DMS 273 (cell line): ENCODE data around the gene PIK3C2G.

Experiments
- DNase-seq: peaks from one replicate; lab custom pipeline; 2025; ENCODE audit not compliant: unreplicated experiment; lab: John Stamatoyannopoulos, UW

The PIK3C2G gene

DNA sequence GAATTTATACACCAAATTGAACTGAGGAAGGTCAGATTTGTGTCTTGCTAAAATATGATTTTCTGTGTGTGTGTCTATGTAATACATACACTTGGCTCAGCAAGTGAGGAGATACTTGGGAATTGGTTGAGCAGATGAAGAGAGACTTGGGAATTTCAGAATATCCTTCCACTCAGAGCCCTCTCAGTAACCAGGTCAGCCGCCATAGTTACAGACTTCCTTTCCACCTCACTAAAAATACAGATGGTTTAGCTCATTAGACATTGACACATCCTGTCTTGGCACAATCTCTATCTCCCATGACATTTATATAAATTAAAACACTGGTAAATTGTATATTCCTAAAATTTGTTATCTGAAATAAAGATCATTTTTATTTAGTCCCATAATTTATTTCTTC is 15.9 kb downstream of the PIK3C2G start:
- no peak for DNase-seq

DNA sequence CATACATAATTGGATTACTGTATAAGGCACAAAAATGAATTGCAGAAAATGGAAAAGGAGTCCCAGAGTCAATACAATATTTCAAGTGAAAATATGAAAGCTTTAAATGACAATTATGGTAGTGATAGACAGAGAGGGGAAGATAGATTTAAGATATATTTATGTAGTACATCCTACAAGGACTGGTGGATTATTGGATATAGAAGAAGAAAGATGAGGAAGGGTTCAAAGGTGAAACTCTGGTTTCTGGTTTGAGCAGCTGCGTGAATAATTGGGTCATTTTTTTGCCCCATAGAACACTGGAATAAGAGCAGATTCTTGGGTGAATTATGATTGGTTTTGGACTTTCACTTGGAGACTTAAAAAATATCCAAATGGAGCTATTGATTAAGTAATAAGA is 19.4 kb downstream of the PIK3C2G start:
- DNase-seq = no peak

DNA sequence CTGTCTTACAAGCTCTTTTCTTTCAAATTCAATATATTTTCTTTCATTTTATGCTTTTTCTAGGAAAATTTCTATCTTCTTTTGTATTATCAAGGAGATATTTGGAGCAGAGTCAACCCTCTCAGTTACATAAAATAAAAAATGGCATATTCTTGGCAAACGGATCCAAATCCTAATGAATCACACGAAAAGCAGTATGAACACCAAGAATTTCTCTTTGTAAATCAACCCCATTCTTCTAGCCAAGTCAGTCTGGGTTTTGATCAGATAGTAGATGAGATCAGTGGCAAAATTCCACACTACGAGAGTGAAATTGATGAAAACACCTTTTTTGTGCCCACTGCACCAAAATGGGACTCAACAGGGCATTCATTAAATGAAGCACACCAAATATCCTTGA is 20.6 kb downstream of the PIK3C2G start:
- no peak for DNase-seq

DNA sequence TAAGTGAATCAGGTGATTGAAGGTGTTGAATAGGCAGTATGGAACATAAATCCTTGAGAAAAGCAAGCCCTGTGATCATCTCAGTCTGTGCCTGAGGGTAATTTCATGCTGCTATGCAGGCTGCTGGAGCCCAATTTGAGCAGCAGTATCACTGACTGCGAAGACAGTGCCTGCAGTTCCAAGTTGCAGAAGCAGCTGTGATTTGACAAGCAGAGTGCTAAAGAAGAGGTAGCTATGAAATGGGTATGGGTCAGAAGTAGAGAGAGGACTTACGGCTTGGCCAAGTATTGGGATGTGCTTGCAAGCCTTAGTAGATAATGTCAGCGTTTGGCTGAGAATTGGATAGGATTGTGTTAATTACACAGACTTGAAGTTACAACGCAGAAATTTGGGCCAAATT is 22.5 kb downstream of the PIK3C2G start:
- DNase-seq = no peak

DNA sequence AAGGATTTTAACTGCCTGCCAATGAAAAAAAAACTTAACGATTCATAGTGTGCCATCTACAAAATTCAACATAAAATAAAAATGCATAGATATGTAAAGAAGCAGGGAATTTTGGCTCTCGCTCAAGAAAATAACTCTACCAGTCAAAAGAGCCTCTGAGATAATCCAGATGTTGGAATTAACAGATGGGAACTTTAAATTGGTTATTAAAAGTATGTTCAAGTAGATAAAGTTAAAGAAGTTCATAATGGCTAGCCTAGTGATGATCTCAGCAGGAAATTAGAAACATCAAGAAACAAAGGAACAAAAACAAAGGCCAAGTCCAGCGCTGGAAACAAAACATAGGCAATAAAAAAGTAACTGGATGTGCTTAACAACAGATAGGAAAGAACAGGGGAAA is 23.1 kb downstream of the PIK3C2G start:
- DNase-seq = no peak

DNA sequence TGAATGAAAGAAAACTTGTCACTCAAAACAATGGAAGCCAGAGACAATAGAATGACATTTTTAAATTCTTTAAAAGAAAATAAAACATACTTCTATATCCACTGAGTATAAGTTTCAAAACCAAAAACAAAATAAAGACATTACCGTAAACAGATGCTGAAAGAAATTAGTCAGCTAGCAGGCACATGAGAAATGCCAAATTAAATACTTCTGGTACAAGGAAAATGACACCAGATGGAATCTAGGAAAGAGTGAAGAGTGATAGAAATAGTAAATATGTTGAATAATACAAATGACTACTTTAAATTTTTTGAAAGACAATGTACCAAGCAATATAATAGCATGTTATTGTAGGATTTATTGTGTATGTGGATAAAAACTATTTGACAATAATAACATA is 23.8 kb downstream of the PIK3C2G start:
- DNase-seq = no peak

DNA sequence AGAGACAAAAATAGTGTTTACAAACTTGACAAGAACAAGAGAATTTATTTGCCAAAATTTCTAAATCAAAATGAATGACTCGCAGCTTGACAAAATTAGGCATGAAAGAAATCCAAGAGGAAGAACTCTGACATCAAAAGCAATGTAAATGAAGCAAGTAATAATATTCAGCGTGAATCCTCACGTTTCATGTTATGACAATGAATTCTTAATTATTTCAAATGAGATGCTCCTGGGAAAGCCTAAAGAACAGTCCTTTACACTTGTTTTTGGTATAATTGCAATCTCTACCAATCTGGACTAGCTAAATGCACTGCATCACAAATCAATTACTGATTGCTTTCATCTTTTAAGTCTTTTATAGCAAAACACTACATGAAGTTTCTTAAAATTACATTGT is 29.1 kb downstream of the PIK3C2G start:
- DNase-seq = no peak

DNA sequence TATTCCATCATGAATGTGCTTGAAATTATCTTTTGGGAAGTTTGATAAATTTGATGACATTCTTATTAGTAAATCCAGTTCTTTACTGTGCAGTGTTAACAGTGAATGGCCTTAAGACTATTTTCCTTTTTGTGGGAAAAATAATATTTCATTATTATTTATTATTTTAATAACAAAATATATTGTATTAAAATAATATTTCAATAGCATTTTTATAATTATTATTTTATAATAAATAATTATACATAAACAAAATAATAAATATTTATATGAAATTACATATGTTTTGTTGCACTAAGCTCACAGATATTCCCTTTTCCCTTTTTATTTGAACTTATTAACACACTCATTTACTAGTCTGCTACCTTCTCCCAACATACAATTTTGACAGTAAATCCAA is 33.6 kb downstream of the PIK3C2G start:
- no peak for DNase-seq

DNA sequence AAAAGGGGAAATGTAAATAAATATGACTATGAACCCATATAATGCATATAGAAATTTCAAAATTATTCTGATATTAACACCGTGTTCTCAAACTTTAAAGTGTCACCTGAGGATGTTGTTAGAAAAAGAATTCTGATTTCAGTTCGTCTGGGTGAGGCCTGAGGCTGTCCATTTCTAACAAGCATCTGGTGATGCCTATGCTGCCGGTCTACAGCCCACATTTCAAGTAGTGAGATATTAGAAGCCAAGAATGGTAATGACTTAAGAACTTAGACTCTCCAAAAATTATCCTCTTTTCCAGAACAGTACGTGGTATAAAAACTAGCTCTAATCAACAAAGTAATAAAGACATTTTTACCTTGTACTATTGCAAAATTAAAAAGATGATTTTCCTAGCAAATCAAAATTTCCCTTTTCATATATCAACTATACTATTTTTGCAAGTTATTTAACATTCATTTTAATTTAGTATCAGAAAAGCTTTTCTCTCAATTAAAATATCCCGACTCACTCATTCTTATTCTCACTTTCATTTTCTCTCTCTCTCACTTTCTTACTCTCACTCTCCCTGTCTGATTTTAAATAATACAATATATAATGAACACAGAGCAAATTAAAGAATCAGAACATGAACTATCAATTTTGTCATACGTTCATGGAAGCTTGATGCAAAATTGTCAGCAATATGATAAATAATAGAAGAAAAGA is 35.0 kb downstream of the PIK3C2G start:
- no peak for DNase-seq

DNA sequence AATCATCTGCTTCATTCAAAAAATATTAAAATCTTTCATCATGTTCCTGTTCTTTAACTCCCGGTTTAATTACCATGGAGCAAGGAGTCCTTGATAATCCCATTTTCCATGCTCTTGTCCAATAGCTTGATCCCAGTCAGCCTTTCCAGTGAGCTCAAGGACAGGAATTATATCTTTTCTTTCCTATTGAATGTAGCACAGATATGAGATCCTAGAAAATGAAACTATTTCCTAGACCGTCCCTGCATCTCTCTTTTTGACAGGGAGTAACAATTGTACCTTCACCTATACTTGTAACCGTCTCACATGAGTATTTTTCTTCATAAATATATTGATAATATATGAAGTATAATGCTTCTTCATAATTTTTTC is 35.6 kb downstream of the PIK3C2G start:
- DNase-seq = no peak

DNA sequence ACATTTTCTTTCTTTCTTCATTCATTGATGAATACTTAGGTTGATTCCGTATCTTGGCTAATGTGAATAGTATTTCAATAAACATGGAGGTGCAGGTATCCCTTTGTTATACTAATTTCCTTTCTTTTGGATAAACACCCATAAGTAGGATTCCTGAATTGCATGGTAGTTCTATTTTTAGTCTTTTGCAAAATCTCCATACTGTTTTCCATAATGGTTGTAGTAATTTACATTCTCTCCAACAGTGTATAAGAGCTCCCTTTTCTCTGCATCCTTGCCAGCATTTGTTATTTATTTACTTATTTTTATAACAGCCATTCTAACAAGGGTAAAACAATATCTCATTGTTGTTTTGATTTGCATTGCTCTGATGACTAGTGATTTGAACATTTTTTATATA is 36.6 kb downstream of the PIK3C2G start:
- no peak for DNase-seq

DNA sequence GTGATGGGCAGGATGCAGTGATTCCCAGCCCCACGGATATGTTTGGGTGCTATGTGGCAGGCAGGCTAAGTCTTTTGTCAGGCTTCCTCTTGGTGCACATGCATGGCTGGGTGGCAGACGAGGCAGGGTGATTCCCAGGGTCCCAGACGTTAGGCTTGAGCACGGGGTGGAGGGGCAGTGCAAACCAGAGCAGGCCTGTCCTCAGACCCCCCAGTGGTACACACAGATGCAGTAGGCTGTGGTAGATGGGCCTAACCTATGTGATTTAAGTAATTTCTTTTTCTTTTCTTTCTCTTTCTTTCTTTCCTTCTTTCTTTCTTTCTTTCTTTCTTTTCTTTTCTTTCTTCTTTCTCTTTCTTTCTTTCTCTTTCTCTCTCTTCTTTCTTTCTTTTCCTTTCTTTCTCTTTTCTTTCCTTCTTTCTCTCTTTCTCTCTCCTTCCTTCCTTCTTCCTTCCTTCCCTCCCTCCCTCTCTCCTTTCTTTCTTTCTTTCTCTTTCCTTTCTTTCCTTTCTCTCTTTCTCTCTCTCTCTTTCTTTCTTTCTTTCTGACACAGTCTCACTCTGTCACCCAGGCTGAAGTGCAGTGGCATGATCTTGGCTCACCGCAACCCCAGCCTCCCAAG is 41.6 kb downstream of the PIK3C2G start:
- no peak for DNase-seq

DNA sequence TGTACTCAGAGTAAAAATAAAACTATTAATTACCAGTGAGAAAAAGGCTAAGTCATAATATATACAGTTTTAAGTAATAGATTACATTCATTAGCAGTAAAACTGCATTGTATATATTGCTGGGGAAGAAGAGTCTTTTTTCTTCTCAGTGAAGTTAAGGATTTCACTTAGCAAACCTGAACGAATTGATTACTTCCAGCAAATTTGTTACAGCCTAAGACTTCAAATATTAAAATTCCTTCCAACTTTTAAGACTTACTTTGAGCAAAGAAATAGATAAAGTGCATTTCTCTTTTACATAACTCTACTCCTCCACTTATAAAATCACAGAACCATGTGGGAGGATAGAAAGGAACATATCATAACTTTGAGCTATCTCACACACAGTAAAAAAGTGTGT is 43.3 kb downstream of the PIK3C2G start:
- no peak for DNase-seq

DNA sequence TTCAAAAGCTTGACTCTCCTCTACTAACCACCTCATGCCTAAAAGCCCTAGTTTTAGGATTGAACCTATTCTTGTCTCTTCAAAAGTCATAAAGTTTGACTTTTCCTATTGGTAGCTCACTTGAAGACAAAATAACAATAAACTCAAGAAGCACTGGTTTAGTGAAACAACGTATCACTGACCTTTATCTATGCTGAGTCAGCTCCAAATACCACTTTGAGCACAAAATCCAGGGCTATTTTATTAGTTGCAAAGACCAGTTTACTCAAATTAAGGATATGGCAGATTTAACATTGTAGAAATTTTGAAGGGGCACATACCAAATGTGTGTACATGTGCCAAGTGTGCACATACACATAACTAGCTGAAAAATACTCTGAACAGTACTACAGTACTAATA is 45.0 kb downstream of the PIK3C2G start:
- no peak for DNase-seq

DNA sequence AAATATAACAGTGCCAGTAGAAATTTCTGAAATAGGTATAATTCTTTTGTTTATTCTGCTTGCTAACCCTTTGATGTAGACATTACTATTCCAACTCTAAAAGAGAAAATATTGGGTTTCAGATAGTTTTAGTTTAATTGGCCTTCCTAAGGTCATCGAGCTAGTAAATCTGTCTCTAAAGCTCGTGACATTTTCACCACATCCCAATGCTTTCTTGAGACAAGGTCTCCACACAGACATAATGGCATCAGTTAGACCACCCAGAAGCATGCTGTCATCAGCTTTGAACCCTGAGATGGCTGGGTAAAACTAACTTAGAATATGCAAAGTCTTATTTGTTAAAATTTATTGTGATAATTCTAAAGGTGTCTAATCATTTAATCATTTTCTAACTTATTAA is 52.0 kb downstream of the PIK3C2G start:
- no peak for DNase-seq

DNA sequence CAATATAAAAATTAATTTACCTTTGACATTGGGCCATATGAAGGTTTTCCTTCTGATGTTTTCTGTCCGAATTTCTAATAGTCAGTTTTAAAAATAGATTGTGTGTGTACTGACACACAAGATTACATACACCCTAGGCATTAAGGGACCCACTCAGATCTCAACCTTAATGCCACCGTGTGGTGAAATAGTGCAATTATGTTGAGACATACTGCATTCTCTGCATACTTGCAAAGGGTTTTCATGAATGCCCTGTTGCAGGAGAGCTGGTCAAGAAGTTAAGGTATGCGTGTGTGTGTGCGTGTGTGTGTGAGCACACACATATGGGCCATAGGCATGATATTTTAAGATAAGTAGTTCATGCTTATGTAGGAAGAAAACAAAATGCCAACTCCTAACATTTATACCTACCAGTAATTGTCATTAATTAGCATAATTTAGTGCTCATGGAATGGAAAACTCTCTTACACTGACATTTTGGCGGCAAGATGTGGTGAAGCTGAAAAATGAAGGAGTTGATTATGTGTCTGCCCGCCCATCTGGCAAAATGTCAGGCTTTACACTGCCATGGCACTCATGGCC is 58.8 kb downstream of the PIK3C2G start:
- peak; percentile 70 for DNase-seq

DNA sequence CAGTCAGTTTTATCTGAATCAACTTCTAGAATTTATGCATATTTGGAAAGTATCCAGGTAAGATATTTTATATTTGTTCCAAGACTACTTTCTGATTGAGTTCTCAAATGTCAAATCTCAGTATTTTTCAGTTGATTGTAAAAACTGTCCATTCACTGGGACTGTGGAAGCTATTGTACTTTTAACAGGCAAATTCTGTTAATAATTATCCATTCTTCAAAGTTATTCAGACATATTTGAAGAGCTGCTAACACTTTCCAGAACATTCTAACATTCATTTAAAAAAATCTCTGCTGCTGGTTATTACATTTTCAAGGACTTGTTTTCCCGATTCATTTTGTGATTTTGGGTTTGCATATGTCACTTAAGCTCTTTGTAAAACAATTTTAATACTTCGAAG is 59.7 kb downstream of the PIK3C2G start:
- DNase-seq = no peak

DNA sequence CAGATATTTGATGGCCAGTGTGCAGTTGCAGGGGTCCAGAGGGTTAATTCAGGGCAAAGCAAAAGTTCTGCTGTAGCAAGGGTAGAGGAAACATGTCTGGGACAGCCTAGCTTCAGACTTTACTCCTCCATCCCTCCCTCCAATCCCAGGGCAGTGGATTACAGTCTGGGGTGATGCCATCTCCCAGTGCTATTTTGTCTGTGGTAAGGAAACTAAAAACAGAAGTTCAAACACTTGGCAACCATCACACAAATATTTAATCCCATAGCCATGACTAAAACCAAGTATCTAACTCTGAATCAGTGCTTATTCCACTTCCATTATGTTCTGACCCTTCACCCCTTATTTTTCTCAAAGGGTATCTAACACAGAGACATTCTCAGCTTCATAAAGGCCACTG is 61.8 kb downstream of the PIK3C2G start:
- no peak for DNase-seq

DNA sequence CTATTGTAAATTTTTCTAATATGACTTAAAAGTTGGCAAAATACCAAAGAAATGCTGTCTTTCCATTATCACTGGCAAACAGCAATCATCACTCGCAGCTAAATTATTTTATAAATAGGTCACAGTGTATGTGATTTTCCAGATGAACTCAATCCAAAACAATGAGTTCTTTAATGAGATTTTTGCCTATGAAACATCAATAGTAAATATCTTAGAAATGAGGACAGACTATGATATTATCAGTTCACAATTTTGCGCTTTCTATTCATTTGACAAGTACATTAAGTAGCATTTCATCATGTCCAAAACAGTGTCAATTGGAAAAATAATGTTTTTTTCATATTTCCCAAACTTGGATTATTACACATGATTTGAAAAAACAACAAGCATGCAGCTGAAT is 65.7 kb downstream of the PIK3C2G start:
- DNase-seq = no peak

DNA sequence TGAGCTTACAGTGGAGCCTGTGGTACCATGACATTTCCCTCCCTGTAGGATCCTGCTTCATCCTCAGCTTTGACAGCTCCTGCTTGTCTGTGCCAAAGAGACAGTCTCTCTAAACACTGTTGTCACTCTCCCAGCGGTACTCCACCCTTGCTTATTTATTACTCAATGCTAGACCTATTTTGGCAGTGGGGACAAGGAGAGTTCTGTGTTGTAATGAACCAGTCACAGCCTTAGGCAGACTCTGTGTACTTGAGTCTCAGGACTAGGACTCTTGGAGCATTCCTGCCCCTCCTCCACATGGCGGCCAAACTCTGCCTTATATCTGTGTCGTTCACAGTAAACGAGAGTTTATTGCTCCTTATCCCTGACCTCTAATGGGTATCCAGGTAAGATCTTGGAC is 70.9 kb downstream of the PIK3C2G start:
- no peak for DNase-seq

DNA sequence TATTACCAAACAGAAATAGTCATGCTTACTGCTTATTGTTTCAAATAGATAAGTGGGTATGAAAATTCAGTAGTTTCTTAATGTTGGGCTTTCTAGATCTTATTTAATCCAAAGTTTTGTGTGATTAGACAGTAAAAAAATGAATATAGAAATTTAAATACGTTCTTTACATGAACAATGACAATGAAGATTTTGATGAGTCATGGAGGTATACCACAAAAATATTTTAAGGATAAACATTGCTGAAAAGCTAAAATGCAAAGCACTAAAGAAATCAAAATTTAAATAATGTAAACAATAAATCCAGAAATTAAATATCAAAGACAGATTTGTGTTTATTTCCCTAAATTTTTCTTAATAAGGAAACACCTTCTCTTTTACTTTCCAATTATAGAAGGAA is 78.3 kb downstream of the PIK3C2G start:
- no peak for DNase-seq

DNA sequence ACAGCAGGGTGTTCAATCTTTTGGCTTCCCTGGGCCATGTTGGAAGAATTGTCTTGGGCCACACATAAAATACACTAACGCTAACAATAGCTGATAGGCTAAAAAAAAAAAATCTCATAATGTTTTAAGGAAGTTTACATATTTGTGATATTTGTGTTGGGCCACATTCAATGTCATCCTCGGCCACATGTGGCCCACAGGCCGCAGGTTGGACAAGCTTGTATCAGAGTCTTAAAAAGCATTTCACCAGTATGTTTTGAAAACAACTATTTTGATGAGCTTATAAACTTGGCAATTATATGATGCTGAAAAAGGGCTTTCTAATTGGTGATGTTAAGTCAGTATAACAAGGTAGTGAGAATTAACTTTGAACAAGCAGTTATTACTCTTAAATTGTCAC is 78.9 kb downstream of the PIK3C2G start:
- no peak for DNase-seq

DNA sequence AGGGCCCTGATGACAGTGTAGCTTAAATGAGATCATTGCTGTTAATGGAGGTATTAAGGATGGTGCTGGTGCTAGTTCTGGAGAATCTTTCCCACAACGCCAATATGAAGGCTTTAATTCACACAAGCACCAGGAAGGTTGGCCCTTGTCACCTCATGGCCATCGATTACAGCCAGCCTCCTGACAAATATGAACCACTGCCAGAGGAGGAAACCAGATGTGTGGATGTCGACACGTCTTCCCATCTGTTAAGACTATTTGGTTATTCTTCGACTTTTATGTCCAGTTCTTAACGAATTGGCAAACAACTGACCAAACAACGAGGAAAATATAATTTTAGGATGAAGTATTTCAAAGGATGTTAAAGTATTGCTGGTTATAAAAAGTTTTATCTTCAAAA is 79.5 kb downstream of the PIK3C2G start:
- DNase-seq = no peak
